GM23248 (cell line): ENCODE data around the gene SPAG6. TPM values are rescaled to one million over a fixed set of nuclear protein-coding genes. Genes with fewer than 3 reads are reported as not detected.

Experiments
- DNase-seq: peaks from one replicate; pipeline ENCODE4 v3.0.0-alpha.2; 2015
- H2AFZ ChIP-seq: fragments of 200-600 bp; sonication (generic); 2 replicates; pipeline ENCODE4 v1.6.1; 2016; ENCODE audit warnings: antibody characterized with exemption
- H3F3A ChIP-seq: fragments of 200-600 bp; sonication (generic); 2 replicates; pipeline ENCODE4 v1.6.1; 2016; ENCODE audit warnings: mild to moderate bottlenecking, antibody characterized with exemption, mixed run types; ENCODE audit not compliant: insufficient read depth
- H3K27ac ChIP-seq: fragments of 200-600 bp; sonication (generic); 2 replicates; pipeline ENCODE4 v1.5.1; 2016; ENCODE audit warnings: mild to moderate bottlenecking
- H3K27me3 ChIP-seq: fragments of 200-600 bp; sonication (generic); replicated peaks from 2 replicates; pipeline ENCODE4 v1.6.1; 2016; ENCODE audit warnings: mild to moderate bottlenecking; ENCODE audit not compliant: insufficient read depth
- H3K36me3 ChIP-seq: fragments of 200-600 bp; sonication (generic); 2 replicates; pipeline ENCODE4 v1.6.1; 2016; ENCODE audit warnings: low read depth, mild to moderate bottlenecking
- H3K4me1 ChIP-seq: fragments of 200-600 bp; sonication (generic); 2 replicates; pipeline ENCODE4 v1.6.1; 2016; ENCODE audit warnings: mild to moderate bottlenecking; ENCODE audit not compliant: insufficient read depth
- H3K4me2 ChIP-seq: fragments of 200-600 bp; sonication (generic); one replicate; pipeline ENCODE4 v1.6.1; 2016; ENCODE audit warnings: mild to moderate bottlenecking; ENCODE audit not compliant: unreplicated experiment
- H3K4me3 ChIP-seq: fragments of 200-600 bp; sonication (generic); 2 replicates; pipeline ENCODE4 v1.5.1; 2016; ENCODE audit warnings: mild to moderate bottlenecking
- H3K79me2 ChIP-seq: fragments of 200-600 bp; sonication (generic); 2 replicates; pipeline ENCODE4 v1.6.1; 2016; ENCODE audit warnings: mild to moderate bottlenecking; ENCODE audit not compliant: insufficient read depth
- H3K9ac ChIP-seq: fragments of 200-600 bp; sonication (generic); 2 replicates; pipeline ENCODE4 v1.6.1; 2016; ENCODE audit warnings: mild to moderate bottlenecking
- H3K9me2 ChIP-seq: fragments of 200-600 bp; sonication (generic); 2 replicates; pipeline ENCODE4 v1.6.1; 2016; ENCODE audit warnings: mixed run types, mild to moderate bottlenecking, moderate library complexity; ENCODE audit not compliant: insufficient read depth
- H3K9me3 ChIP-seq: fragments of 200-600 bp; sonication (generic); one replicate; pipeline ENCODE4 v1.6.1; 2017; ENCODE audit warnings: low read depth
- H4K20me1 ChIP-seq: fragments of 200-600 bp; sonication (generic); 2 replicates; pipeline ENCODE4 v1.6.0; 2016; ENCODE audit not compliant: insufficient read depth
- EZH2 ChIP-seq: fragments of 200-600 bp; sonication (generic); IDR thresholded peaks from 2 replicates; pipeline ENCODE4 v1.6.1; 2018; ENCODE audit warnings: antibody characterized with exemption, mild to moderate bottlenecking; ENCODE audit not compliant: insufficient read depth, poor library complexity, severe bottlenecking
- EZH2phosphoT487 ChIP-seq: fragments of 200-600 bp; sonication (generic); IDR thresholded peaks from 2 replicates; pipeline ENCODE4 v1.6.1; 2018; ENCODE audit warnings: antibody characterized with exemption, moderate library complexity, mild to moderate bottlenecking, low read depth; ENCODE audit not compliant: insufficient read depth
- WGBS, 2 experiments: methylation state at CpG; one replicate each; pipeline ENCODE4 v1.1.6; 2015 to 2017; ENCODE audit warnings: low lambda C conversion rate in 2 of 2, low coverage in 1 of 2; ENCODE audit errors: missing lambda C conversion rate in 2 of 2; 5-methylcytosine and 5-hydroxymethylcytosine counted together
- in situ Hi-C: fragments of 300-500 bp; cut with MboI; formaldehyde crosslinking; loops from 2 replicates; pipeline ENCODE4 v1.15.0; 2020
- polyA plus RNA-seq: library from polyadenylated mRNA; unstranded; fragments of >200 nt; fragmentation: Nextera tagmentation; extraction: Ambion mirVana; gene quantifications from 2 replicates; pipeline ENCODE4 v1.2.1, GENCODE V29; 2016
- small RNA-seq: library from RNA; depleted of rRNA; stranded (forward); fragments of <200 nt; gene quantifications from one replicate; pipeline ENCODE3, GENCODE V24; 2014; ENCODE audit warnings: low read depth, low replicate concordance
- total RNA-seq: library from RNA; depleted of rRNA; stranded (reverse); fragments of >200 nt; shearing (Covaris generic); gene quantifications from 2 replicates; pipeline ENCODE4 v1.2.3, GENCODE V29; 2014; rRNA removed

SPAG6 gene
- total and polyA plus RNA-seq, 2 experiments from 2014 or later = not detected

GRCh38 chr10:22461891-22462290 lies 116.6 kb downstream of the SPAG6 start:
- Histone ChIP-seq H4K20me1 (no peaks in the 10 kb centered on the region), H3K27ac (no peak overlapping the region), H3K4me1 (no peaks in the 10 kb centered on the region), H3K27me3 (no peaks in the 10 kb centered on the region), H3K36me3 (no peaks in the 10 kb centered on the region), H3K9me2 (no peaks in the 10 kb centered on the region), H2AFZ (no peak overlapping the region), H3K4me2 (no peak overlapping the region), H3K9me3 (no peaks in the 10 kb centered on the region), H3F3A (no peaks in the 10 kb centered on the region), H3K79me2 (no peaks in the 10 kb centered on the region), H3K9ac (no peak overlapping the region), H3K4me3 (no peak overlapping the region)
- no peak for DNase-seq
- in situ Hi-C loops = no loop called here
- TF ChIP-seq EZH2phosphoT487 (no peak), EZH2 (no peak)
- WGBS, 2 experiments = 43 to 50% methylated on average over 2 of the region's 2 CpGs

GRCh38 chr10:22463255-22463654 lies 118.0 kb downstream of the SPAG6 start:
- no peak for TF ChIP-seq EZH2phosphoT487
- H3K9ac ChIP-seq = no peak overlapping the region
- DNase-seq = no peak
- no peaks in the 10 kb centered on the region for H4K20me1 ChIP-seq
- H3K79me2 ChIP-seq = no peaks in the 10 kb centered on the region
- no peak overlapping the region for H3K4me2 ChIP-seq
- H3K4me3 ChIP-seq = no peak overlapping the region
- H3K9me2 ChIP-seq = no peaks in the 10 kb centered on the region
- H2AFZ ChIP-seq = no peak overlapping the region
- no peaks in the 10 kb centered on the region for H3K9me3 ChIP-seq
- 68 to 83% methylated on average over 4 of the region's 4 CpGs for WGBS, 2 experiments
- no peaks in the 10 kb centered on the region for H3K4me1 ChIP-seq
- no peaks in the 10 kb centered on the region for H3K36me3 ChIP-seq
- H3F3A ChIP-seq = no peaks in the 10 kb centered on the region
- H3K27ac ChIP-seq = no peak overlapping the region
- in situ Hi-C loops = no loop called here
- H3K27me3 ChIP-seq = no peaks in the 10 kb centered on the region

GRCh38 chr10:22464966-22465629 lies 119.8 kb downstream of the SPAG6 start:
- Histone ChIP-seq H3K79me2 (no peaks in the 10 kb centered on the region), H3K4me1 (no peaks in the 10 kb centered on the region), H3K27me3 (no peaks in the 10 kb centered on the region), H3K4me3 (no peak overlapping the region), H2AFZ (no peak overlapping the region), H3F3A (no peaks in the 10 kb centered on the region), H3K9ac (no peak overlapping the region), H4K20me1 (no peaks in the 10 kb centered on the region), H3K4me2 (no peak overlapping the region), H3K9me3 (no peaks in the 10 kb centered on the region), H3K9me2 (no peaks in the 10 kb centered on the region), H3K27ac (no peak overlapping the region), H3K36me3 (no peaks in the 10 kb centered on the region)
- no peak for DNase-seq
- in situ Hi-C loops = no loop called here
- 77 to 82% methylated on average over 5 of the region's 5 CpGs for WGBS, 2 experiments
- no peak for TF ChIP-seq EZH2phosphoT487
- TF ChIP-seq EZH2 = no peak

- H3K4me3 ChIP-seq = no peak overlapping the region
- H3F3A ChIP-seq = no peaks in the 10 kb centered on the region
- no peak overlapping the region for H3K27ac ChIP-seq
- TF ChIP-seq EZH2phosphoT487 (no peak), EZH2 (no peak)
- H4K20me1 ChIP-seq = no peaks in the 10 kb centered on the region
- H3K36me3 ChIP-seq = no peaks in the 10 kb centered on the region
- in situ Hi-C loops = no loop called here
- H2AFZ ChIP-seq = no peak overlapping the region
- H3K4me1 ChIP-seq = no peaks in the 10 kb centered on the region
- H3K79me2 ChIP-seq = no peaks in the 10 kb centered on the region
- WGBS, 2 experiments = 29 to 37% methylated on average over 3 of the region's 3 CpGs
- H3K9me2 ChIP-seq = no peaks in the 10 kb centered on the region
- no peaks in the 10 kb centered on the region for H3K27me3 ChIP-seq
- H3K9me3 ChIP-seq = no peaks in the 10 kb centered on the region
- no peak overlapping the region for H3K9ac ChIP-seq
- H3K4me2 ChIP-seq = no peak overlapping the region
- DNase-seq = peak; percentile 34
Measured at GRCh38 chr10:22466763-22467334, 121.6 kb downstream of the SPAG6 start.

Small RNA genes within 50 kb of the gene (small RNA-seq; reads per million reads assigned to genes)
- not detected for gene AL158211.3

Other genes with a start within 250 kb of the SPAG6 start
- gene EBLN1, start 127.5 kb upstream of the SPAG6 start, total RNA-seq = not detected in 2 replicates
- not detected in 2 replicates for gene EBLN1, start 127.5 kb upstream of the SPAG6 start, polyA plus RNA-seq
- 26.4 and 48.2 TPM in 2 replicates for gene COMMD3, start 29.1 kb upstream of the SPAG6 start, total RNA-seq
- 103 and 104 TPM in 2 replicates for gene COMMD3, start 29.1 kb upstream of the SPAG6 start, polyA plus RNA-seq
- gene BMI1, start 24.4 kb upstream of the SPAG6 start, total RNA-seq = 66.0 and 77.1 TPM in 2 replicates
- 37.6 and 38.0 TPM in 2 replicates for gene BMI1, start 24.4 kb upstream of the SPAG6 start, polyA plus RNA-seq